Measurements from ENCODE around the gene DYNC1I1. TPM values are rescaled to one million over a fixed set of nuclear protein-coding genes. Genes with fewer than 3 reads are reported as not detected.

The DYNC1I1 gene
- total RNA-seq, 4 donors from 2014 or later: 1.9 to 6.7 (median 5.8) TPM

DNA sequence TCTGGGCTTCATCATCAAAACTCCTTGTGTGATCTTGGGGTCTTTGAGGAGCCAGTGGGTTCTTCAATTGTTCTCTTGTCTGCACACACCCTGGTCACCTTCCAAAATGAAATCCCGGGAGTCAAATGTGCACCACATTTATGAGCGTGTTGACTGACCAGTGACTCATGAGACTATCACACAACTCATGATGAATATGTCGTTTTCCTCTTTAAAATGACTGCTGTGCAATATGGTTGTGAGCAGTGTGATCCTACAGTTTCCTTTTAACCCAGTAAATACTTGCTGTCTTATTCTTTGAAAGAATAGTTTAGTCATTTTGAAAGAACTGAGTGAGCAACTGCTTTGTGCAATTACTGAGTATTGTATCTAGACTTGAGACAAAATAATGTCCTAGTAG lies 149.2 kb downstream of the DYNC1I1 start:
- Histone ChIP-seq H3K9me3 (no peaks in the 10 kb centered on the region), H3K4me3 (no peak overlapping the region), H3K36me3 (no peaks in the 10 kb centered on the region), H3K27ac (no peak overlapping the region), H3K27me3 (no peaks in the 10 kb centered on the region), H3K4me1 (no peaks in the 10 kb centered on the region)
- TF ChIP-seq POLR2A (IDR thresholded peaks at IDR 0.05): no peak
- TF ChIP-seq, protein P1, sequence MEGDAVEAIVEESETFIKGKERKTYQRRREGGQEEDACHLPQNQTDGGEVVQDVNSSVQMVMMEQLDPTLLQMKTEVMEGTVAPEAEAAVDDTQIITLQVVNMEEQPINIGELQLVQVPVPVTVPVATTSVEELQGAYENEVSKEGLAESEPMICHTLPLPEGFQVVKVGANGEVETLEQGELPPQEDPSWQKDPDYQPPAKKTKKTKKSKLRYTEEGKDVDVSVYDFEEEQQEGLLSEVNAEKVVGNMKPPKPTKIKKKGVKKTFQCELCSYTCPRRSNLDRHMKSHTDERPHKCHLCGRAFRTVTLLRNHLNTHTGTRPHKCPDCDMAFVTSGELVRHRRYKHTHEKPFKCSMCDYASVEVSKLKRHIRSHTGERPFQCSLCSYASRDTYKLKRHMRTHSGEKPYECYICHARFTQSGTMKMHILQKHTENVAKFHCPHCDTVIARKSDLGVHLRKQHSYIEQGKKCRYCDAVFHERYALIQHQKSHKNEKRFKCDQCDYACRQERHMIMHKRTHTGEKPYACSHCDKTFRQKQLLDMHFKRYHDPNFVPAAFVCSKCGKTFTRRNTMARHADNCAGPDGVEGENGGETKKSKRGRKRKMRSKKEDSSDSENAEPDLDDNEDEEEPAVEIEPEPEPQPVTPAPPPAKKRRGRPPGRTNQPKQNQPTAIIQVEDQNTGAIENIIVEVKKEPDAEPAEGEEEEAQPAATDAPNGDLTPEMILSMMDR (IDR thresholded peaks at IDR 0.05): no peak
- no peak for TF ChIP-seq POLR2AphosphoS5 (IDR thresholded peaks at IDR 0.05)
- TF ChIP-seq EP300 (IDR thresholded peaks at IDR 0.05): no peak
- WGBS: 63% methylated on average over 3 of the region's 3 CpGs
- no peak for DNase-seq (ENCODE audit: low spot score in 2 of 2)

DNA sequence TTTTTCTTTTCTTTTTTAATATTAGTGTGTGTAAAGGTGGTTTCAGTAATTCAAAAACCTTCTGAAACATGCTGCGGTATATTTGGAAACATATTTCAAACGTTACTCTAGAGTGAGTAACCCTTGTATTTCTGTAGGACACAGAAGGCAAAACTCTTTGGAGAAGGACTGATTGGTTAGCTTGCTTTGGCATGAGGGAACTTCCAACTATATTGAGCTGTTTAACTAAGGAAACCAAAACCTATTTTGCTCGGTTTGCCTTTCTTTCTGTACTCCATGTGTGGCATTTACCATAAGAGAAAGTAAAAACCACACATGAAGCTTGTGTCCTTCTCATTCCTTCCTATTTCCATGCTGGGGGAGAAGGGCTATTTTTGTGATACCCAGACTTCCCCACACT lies 149.8 kb downstream of the DYNC1I1 start:
- 61% methylated on average over 3 of the region's 3 CpGs for WGBS
- H3K4me1 ChIP-seq: no peaks in the 10 kb centered on the region
- no peaks in the 10 kb centered on the region for H3K27me3 ChIP-seq
- H3K4me3 ChIP-seq: no peak overlapping the region
- no peak overlapping the region for H3K27ac ChIP-seq
- TF ChIP-seq, protein P1 (IDR thresholded peaks at IDR 0.05): no peak
- no peak for TF ChIP-seq EP300 (IDR thresholded peaks at IDR 0.05)
- no peak for TF ChIP-seq POLR2AphosphoS5 (IDR thresholded peaks at IDR 0.05)
- TF ChIP-seq POLR2A (IDR thresholded peaks at IDR 0.05): no peak
- DNase-seq (ENCODE audit: low spot score in 2 of 2): no peak
- no peaks in the 10 kb centered on the region for H3K36me3 ChIP-seq
- H3K9me3 ChIP-seq: no peaks in the 10 kb centered on the region

DNA sequence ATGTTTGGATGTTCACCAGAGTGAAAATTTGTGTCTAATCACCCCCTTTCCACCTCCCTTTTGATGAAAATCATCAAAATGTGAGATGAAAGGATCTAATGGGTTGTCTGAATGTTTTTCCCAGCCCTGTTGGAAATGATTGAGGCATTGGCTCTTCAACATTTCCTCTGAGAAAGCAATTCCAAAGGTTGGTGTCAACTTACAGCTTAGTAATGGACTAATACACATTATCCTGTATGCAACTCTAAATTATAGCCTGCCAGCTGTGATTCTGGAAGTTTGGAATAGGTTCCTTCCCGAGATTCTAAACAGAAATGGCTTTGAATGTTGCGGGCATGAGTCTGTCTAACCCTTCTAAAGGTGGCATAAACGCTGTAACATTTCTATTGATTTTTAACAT lies 152.9 kb downstream of the DYNC1I1 start:
- TF ChIP-seq EP300 (IDR thresholded peaks at IDR 0.05) (no peak), POLR2A (IDR thresholded peaks at IDR 0.05) (no peak), POLR2AphosphoS5 (IDR thresholded peaks at IDR 0.05) (no peak)
- TF ChIP-seq, protein P1 (IDR thresholded peaks at IDR 0.05): no peak
- 82% methylated on average over 3 of the region's 3 CpGs for WGBS

DNA sequence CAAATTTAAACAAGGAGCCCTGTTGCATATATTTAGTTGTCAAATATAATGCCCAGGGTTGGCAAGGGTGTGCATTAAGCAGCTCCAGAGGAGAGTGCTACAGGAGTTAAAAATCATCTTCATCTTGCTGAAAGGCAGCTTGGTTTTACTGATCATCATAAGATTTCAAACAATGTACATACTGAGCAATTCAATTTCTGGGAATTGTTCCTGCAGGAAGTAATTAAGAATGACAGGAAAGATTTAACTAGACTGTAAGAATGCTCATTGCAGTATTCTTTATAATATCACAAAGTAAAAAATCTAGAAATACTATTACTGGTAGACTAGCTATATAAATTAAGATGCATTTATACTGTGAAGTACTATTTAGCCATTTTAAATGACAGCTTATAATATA lies 153.6 kb downstream of the DYNC1I1 start:
- Histone ChIP-seq H3K4me3 (no peak overlapping the region), H3K27ac (no peak overlapping the region), H3K36me3 (no peaks in the 10 kb centered on the region), H3K27me3 (no peaks in the 10 kb centered on the region), H3K4me1 (no peaks in the 10 kb centered on the region), H3K9me3 (no peaks in the 10 kb centered on the region)
- TF ChIP-seq, protein P1 (IDR thresholded peaks at IDR 0.05): no peak
- TF ChIP-seq POLR2AphosphoS5 (IDR thresholded peaks at IDR 0.05) (no peak), EP300 (IDR thresholded peaks at IDR 0.05) (no peak), POLR2A (IDR thresholded peaks at IDR 0.05) (no peak)
- no peak for DNase-seq (ENCODE audit: low spot score in 2 of 2)

More for the DNA sequence above, 152.9 kb downstream of the DYNC1I1 start:
- Histone ChIP-seq H3K4me1 (no peaks in the 10 kb centered on the region), H3K27me3 (no peaks in the 10 kb centered on the region), H3K4me3 (no peak overlapping the region), H3K36me3 (no peaks in the 10 kb centered on the region), H3K27ac (no peak overlapping the region), H3K9me3 (no peaks in the 10 kb centered on the region)
- DNase-seq (ENCODE audit: low spot score in 2 of 2): no peak

DNA sequence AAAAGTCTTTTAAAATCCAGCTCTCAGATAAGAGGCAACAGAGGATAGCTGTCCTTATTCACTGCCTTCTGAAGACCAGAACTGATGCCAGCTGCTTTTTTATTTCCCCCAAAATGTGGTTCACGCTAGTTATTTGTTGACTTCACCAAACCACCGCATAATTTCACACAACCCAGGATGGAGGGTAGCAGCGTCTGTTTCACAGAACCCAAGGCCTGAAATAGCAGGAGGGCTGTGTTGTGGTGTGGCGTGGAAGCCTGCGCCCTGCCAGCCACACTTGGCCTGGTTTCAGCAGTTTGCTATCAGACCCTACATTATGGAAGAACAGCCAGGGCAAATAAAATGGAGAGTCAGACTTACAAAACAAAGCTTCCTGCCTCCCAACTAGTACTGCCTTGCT lies 155.4 kb downstream of the DYNC1I1 start:
- Histone ChIP-seq H3K4me1 (no peaks in the 10 kb centered on the region), H3K36me3 (no peaks in the 10 kb centered on the region), H3K27me3 (no peaks in the 10 kb centered on the region), H3K9me3 (no peaks in the 10 kb centered on the region), H3K4me3 (no peak overlapping the region), H3K27ac (no peak overlapping the region)
- TF ChIP-seq, protein P1 (IDR thresholded peaks at IDR 0.05): no peak
- TF ChIP-seq EP300 (IDR thresholded peaks at IDR 0.05) (no peak), POLR2A (IDR thresholded peaks at IDR 0.05) (no peak), POLR2AphosphoS5 (IDR thresholded peaks at IDR 0.05) (no peak)
- WGBS: 70% methylated on average over 5 of the region's 5 CpGs
- no peak for DNase-seq (ENCODE audit: low spot score in 2 of 2)

Data from suprapubic skin (tissue), 4 donors.